DND-41 (cell line): ENCODE data around the gene KCNJ6.

Experiments used
- ATAC-seq: fragments of 200-7000 bp; cut with Tn5 transposase; 3 replicates; pipeline ENCODE4 v1.9.1; 2021; ENCODE audit warnings: low read depth; ENCODE audit not compliant: insufficient read depth
- DNase-seq: peaks from one replicate; pipeline ENCODE4 v3.0.0-alpha.2; 2020
- H2AFZ ChIP-seq: 2 replicates; pipeline ENCODE4 v1.6.0; 2012; ENCODE audit warnings: low read depth, low read length
- H3K27ac ChIP-seq: 2 replicates; pipeline ENCODE4 v1.5.1; 2012; ENCODE audit warnings: low read length, inconsistent platforms
- H3K27me3 ChIP-seq: fragments of 200-600 bp; sonication (generic); 2 replicates; pipeline ENCODE4 v1.6.0; 2012; ENCODE audit warnings: low read length, mild to moderate bottlenecking, inconsistent platforms; ENCODE audit not compliant: insufficient read depth, poor library complexity
- H3K36me3 ChIP-seq: 2 replicates; pipeline ENCODE4 v1.5.1; 2012; ENCODE audit warnings: low read length, inconsistent platforms; ENCODE audit not compliant: insufficient read depth
- H3K4me1 ChIP-seq: 2 replicates; pipeline ENCODE4 v1.5.1; 2012; ENCODE audit warnings: mild to moderate bottlenecking, low read length; ENCODE audit not compliant: insufficient read depth
- H3K4me2 ChIP-seq: 2 replicates; pipeline ENCODE4 v1.6.0; 2012; ENCODE audit warnings: mild to moderate bottlenecking, moderate library complexity, low read length, inconsistent platforms; ENCODE audit not compliant: insufficient read depth
- H3K4me3 ChIP-seq, 2 experiments: fragments of 200-600 bp in 1 of 2; shearing (Covaris generic) in 1 of 2; 2 replicates each; pipeline ENCODE4 v1.5.1; 2012 to 2016; ENCODE audit warnings: inconsistent platforms in 2 of 2, low read length in 2 of 2, mild to moderate bottlenecking in 2 of 2, low read depth in 1 of 2, moderate library complexity in 1 of 2
- H3K79me2 ChIP-seq: 2 replicates; pipeline ENCODE4 v1.6.0; 2012; ENCODE audit warnings: low read length, inconsistent platforms; ENCODE audit not compliant: insufficient read depth
- H3K9ac ChIP-seq: 2 replicates; pipeline ENCODE4 v1.6.0; 2012; ENCODE audit warnings: low read depth, mild to moderate bottlenecking, inconsistent platforms, low read length, moderate library complexity
- H3K9me3 ChIP-seq: 2 replicates; pipeline ENCODE4 v1.5.1; 2012; ENCODE audit warnings: low read length, moderate library complexity, mild to moderate bottlenecking, inconsistent platforms; ENCODE audit not compliant: insufficient read depth, severe bottlenecking
- H4K20me1 ChIP-seq: 2 replicates; pipeline ENCODE4 v1.6.0; 2012; ENCODE audit warnings: low read length; ENCODE audit not compliant: insufficient read depth
- EZH2 ChIP-seq: IDR thresholded peaks from 3 replicates; pipeline ENCODE4 v1.6.1; 2012; ENCODE audit warnings: borderline replicate concordance, low read depth, mild to moderate bottlenecking, moderate library complexity, low read length, inconsistent platforms; ENCODE audit not compliant: severe bottlenecking
- TF ChIP-seq, protein P1 (sequence below): IDR thresholded peaks from 2 replicates; pipeline ENCODE4 v1.5.1; 2012; ENCODE audit warnings: borderline replicate concordance, low read length, moderate library complexity, mild to moderate bottlenecking; ENCODE audit not compliant: poor library complexity, severe bottlenecking; ENCODE audit errors: extremely low read depth

Gene KCNJ6

DNA sequence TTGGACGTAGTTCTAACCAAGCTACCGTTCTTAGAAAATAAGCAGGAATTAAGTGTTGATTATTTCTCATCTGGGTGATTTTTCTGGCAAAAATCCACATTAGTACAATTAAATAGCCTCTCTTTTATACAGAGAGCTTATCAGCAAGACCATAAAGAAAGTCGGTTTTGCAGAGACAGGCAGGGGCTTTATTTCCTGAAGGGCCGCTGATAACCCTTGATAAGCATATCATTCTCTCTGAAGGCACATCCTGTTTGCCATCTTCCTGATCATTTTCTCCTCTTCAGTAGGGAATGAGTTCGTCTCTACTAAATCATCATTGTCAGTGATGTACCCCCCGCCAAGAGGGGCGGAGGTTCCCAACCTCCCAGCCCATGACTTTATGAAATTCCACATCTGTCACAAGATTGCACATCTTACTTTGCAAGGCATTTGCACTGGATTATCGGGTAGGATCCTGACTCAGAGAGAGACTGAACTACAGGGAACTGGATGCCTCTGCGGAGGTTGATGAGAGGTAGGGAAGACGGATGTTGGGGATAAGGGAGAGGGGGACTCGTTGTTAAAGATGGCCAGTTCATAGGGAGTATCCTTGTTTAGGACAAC lies 115.7 kb downstream of the KCNJ6 start:
- no peak for DNase-seq
- Histone ChIP-seq H3K27ac (no peak overlapping the region), H3K4me1 (no peaks in the 10 kb centered on the region), H3K9me3 (no peaks in the 10 kb centered on the region), H3K27me3 (peaks cover 7% of the 10 kb centered on the region), H3K36me3 (no peaks in the 10 kb centered on the region), H3K79me2 (no peaks in the 10 kb centered on the region), H3K4me3 (no peak overlapping the region), H3K4me2 (no peak overlapping the region), H3K9ac (no peak overlapping the region), H4K20me1 (no peaks in the 10 kb centered on the region), H2AFZ (no peak overlapping the region)
- no peak for ATAC-seq
- TF ChIP-seq, protein P1, sequence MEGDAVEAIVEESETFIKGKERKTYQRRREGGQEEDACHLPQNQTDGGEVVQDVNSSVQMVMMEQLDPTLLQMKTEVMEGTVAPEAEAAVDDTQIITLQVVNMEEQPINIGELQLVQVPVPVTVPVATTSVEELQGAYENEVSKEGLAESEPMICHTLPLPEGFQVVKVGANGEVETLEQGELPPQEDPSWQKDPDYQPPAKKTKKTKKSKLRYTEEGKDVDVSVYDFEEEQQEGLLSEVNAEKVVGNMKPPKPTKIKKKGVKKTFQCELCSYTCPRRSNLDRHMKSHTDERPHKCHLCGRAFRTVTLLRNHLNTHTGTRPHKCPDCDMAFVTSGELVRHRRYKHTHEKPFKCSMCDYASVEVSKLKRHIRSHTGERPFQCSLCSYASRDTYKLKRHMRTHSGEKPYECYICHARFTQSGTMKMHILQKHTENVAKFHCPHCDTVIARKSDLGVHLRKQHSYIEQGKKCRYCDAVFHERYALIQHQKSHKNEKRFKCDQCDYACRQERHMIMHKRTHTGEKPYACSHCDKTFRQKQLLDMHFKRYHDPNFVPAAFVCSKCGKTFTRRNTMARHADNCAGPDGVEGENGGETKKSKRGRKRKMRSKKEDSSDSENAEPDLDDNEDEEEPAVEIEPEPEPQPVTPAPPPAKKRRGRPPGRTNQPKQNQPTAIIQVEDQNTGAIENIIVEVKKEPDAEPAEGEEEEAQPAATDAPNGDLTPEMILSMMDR, result no peak
- no peak for TF ChIP-seq EZH2

DNA sequence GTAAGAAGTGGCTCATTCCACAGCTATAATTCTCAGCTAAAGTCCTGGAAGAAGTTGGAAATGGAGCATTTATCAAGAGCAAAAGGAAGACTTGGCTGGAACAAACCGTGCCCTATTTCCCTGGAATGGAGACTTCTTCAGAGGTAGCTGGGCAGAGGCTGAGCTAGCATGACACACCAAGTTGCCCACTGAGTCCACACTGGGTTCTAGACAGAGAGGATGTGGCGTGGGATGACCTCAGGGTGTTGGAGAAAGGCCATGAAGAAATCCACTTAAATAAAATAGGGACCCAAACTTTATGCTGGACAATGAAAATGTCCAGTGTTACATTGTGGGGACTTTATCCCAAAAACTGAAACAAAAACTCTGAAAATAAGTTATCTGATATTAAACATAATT lies 116.2 kb downstream of the KCNJ6 start:
- H2AFZ ChIP-seq, result no peak overlapping the region
- H3K9ac ChIP-seq, result no peak overlapping the region
- no peaks in the 10 kb centered on the region for H3K36me3 ChIP-seq
- H3K4me1 ChIP-seq, result no peaks in the 10 kb centered on the region
- H3K27me3 ChIP-seq, result peaks cover 7% of the 10 kb centered on the region
- no peak for DNase-seq
- no peak overlapping the region for H3K4me2 ChIP-seq
- no peaks in the 10 kb centered on the region for H4K20me1 ChIP-seq
- no peaks in the 10 kb centered on the region for H3K9me3 ChIP-seq
- TF ChIP-seq EZH2, result no peak
- no peak overlapping the region for H3K27ac ChIP-seq
- ATAC-seq, result no peak
- H3K4me3 ChIP-seq, result no peak overlapping the region
- H3K79me2 ChIP-seq, result no peaks in the 10 kb centered on the region

DNA sequence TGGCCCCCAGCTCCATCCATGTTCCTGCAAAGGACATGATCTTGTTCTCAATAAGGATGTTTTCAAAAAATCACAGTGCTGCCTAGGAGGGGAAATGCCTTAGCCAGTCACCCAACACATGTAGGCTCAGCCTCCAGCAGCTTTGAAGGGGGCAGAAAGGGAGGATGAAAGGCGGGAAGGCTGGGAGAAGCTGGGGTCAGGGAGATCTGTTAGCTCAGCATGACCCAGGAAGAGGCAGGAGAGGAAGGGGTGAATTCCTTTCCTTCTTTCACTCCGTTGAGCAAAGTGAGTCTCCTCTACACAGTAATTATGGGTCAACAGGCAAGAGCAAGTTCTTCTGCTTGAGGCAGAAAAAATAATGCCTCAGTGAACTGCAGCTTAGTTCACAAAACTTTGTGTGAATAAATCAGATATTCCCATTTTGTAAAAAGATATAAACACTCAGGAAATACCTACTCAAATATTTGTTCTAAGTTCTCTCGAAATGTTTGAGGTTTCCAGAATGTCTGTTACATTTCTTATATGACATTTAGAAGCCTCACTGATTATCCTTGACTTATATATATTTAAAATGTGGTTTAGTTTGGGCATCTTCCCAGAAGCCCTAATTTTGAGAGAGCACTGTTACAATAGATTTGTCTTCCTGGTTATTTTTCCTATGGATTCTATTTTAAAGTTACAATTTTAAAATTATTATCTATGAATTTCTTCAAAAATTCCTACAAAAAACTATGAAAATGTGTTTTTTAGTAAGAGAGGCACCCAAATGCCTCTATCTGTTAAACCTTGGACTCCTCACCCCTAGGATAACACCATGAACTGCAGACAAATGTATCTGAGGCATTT lies 116.8 kb downstream of the KCNJ6 start:
- no peak for DNase-seq
- H3K27ac ChIP-seq, result no peak overlapping the region
- H3K9me3 ChIP-seq, result no peaks in the 10 kb centered on the region
- no peak for ATAC-seq
- no peaks in the 10 kb centered on the region for H3K79me2 ChIP-seq
- no peak for TF ChIP-seq EZH2
- TF ChIP-seq, protein P1, result no peak
- H4K20me1 ChIP-seq, result no peaks in the 10 kb centered on the region
- no peak overlapping the region for H3K4me2 ChIP-seq
- H3K4me1 ChIP-seq, result no peaks in the 10 kb centered on the region
- no peak overlapping the region for H3K9ac ChIP-seq
- no peaks in the 10 kb centered on the region for H3K36me3 ChIP-seq
- H3K27me3 ChIP-seq, result peaks cover 7% of the 10 kb centered on the region
- no peak overlapping the region for H3K4me3 ChIP-seq
- H2AFZ ChIP-seq, result no peak overlapping the region

DNA sequence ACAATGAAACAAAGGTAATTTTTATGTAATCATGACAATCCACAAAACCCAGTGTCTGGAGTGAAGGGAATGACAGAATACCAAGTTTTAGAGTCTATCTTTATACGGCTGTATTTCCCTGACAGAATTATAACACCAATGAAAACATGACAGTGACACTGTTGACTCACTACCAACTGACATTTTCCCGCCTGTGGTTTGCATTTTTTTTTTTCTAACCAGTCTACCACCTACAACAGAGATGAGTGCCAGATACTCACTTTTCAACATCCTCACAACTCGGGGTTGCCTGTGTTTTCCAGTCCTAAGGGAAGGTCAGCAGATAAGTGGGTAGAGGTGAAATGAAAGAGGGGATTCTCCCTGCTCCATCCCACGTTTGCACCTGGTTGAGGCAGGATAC lies 118.9 kb downstream of the KCNJ6 start:
- TF ChIP-seq, protein P1, result no peak
- no peak for TF ChIP-seq EZH2
- no peak for DNase-seq
- Histone ChIP-seq H3K27ac (no peak overlapping the region), H4K20me1 (no peaks in the 10 kb centered on the region), H3K27me3 (peaks cover 5% of the 10 kb centered on the region), H3K79me2 (no peaks in the 10 kb centered on the region), H3K4me1 (no peaks in the 10 kb centered on the region), H3K9me3 (no peaks in the 10 kb centered on the region), H2AFZ (no peak overlapping the region), H3K4me3 (no peak overlapping the region), H3K9ac (no peak overlapping the region), H3K36me3 (no peaks in the 10 kb centered on the region), H3K4me2 (no peak overlapping the region)
- ATAC-seq, result no peak
